Iris pigment epithelial cell (primary cell): ENCODE results near the gene SOBP.
A peak's percentile ranks its signal among the peaks of the same experiment; 100 is the strongest.

Experiments used
- DNase-seq: peaks from one replicate; pipeline ENCODE4 v3.0.0-alpha.2; 2011; ENCODE audit warnings: low read depth

The SOBP gene

GRCh38 chr6:107616775-107617174 lies 126.9 kb downstream of the SOBP start:
- DNase-seq = no peak

DNA sequence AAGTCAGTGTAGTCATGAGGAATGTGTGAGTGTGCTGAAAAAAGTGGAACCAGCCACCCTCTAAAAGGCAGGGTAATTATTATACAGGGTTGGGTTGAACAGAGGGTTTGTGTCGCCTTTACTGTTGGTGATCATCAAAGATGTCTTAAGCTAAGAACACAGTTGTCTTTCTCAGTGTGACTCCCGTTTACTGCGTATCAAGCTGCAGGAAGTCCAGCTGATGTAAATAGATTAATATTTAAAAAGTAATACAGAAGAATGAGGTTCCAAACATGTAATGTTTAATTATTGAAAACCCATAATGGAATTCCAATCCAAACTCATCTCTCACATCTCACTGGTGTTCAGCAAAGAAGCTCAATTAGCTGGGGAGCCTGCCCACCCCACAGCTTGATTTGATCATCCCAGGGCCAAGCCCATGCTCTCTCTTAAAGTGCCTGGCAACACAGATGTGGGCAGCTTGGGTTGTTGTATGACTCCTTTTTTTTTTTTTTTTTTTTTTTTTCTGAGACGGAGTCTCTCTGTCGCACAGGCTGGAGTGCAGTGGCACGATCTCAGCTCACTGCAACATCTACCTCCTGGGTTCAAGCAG lies 127.5 kb downstream of the SOBP start:
- DNase-seq = no peak

DNA sequence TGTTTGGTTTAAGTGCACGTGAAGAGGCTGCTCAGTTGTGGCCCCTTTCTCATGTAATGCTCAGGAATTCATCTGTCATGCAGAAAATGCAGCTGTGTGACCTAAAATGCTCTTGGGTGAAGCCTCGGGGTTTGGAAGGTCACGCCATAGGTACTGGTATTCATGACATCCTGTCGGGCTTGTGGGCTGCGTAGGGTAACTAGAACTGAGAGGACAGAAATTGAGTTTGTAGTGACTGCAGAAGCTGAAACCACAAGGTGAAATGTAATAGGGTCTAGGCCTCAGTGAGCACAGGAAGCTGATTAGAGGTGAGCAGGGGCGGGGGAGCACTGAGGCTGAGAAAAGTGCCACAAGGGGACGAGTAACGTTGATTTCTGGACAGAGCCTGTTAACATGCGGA lies 128.8 kb downstream of the SOBP start:
- no peak for DNase-seq

- peak; percentile 36 for DNase-seq
Measured at GRCh38 chr6:107620732-107621131, 130.8 kb downstream of the SOBP start.

- no peak for DNase-seq
Measured at GRCh38 chr6:107621229-107621937, 131.5 kb downstream of the SOBP start.

- DNase-seq = no peak
Measured at GRCh38 chr6:107622269-107622668, 132.4 kb downstream of the SOBP start.

DNA sequence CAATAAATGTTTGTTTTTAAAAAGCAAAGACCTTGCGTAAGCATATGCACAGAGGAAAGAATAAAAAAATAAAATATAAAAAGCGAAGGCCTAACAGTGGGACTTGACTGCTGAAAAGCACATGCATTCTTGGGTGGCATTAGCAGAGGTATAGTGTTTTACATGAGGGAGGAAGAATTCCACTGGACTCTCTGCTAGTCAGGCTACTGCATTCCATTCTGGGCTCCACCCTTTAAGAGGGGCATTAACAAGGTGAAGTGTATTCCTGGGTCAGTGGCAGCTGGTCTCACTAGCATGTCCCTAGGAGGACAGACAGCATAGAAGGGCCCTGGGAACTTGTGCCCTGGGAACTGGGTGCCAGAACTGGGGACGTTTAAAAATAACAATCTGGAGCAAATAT lies 134.1 kb downstream of the SOBP start:
- DNase-seq = no peak

DNA sequence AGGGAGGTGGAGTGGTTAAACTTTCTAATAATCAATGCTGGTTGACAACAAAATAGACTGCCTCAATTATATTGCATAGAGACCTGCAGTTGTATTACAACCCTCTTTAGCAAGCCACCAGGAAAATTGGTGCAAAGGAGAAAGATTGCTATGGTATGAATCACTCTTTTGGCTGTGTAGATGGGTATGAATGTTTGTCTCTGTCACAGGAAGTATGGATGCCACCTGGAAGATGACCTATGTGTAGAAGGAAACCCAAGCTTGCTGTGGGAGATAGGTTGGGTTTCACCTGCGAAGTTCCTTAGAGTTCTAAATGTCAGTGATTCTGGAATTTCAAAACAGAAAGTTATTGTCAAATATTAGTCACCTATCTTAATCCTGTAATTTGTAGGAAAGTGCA lies 134.6 kb downstream of the SOBP start:
- DNase-seq = peak; percentile 21

DNA sequence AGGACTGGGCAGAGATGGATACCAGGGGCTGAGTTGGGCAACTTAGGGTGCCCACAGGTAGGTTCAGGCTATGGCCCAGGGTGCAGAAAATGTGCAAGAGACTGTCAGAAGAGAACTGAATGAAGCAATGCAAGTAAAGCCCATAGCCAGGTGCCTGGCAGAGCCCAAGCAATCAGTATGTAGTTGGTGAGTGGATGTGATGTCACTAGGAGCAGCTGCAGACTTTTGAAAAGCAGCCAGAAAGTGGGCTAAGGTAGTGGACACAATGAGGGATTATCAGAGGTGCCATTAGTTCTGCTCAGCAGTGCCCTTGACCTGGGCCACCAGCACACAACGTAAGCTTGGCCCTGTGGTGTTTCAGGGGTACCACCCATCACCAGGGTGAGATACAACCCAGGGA lies 135.3 kb downstream of the SOBP start:
- DNase-seq = no peak

DNA sequence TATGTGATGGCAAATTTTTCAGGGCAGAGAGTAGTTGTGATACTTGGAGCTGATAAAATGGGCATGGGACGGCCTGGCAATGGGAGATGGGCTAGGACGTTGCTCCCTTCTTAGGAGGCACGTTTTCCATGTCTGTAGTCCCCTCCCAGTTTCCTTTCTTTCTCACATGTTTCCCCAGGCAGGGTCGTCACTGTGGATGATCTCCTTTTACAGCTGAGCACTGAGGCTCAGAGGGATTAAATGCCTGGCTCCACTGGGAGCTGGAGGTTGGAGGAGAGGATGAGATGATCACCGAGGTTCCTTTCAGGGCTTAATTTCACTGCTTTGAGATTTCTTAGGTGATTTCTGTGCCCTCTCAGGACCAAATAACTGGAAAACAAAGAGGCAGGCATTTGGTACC lies 136.7 kb downstream of the SOBP start:
- DNase-seq = no peak

- no peak for DNase-seq
Measured at GRCh38 chr6:107627969-107628368, 138.1 kb downstream of the SOBP start.

DNA sequence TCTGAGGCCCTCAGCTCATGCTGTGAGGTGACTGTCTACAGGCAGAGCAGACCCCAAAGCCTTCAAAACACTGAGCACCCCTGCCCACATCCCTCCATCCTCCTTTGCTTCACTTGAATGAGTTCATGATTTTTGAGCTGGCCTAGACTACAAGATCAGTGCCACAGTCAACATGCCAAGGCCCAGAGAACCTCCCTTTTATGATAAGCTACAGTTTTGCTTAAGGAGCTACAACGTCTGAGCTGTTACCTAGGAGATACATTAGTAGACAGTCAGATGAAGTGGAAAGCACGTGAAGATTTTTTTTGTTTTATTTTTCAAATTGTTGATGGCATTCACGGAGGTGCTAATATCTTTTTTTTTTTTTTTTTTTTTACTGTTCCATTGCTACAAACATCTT lies 139.0 kb downstream of the SOBP start:
- DNase-seq = no peak

GRCh38 chr6:107629548-107630129 lies 139.7 kb downstream of the SOBP start:
- peak; percentile 10 for DNase-seq

DNA sequence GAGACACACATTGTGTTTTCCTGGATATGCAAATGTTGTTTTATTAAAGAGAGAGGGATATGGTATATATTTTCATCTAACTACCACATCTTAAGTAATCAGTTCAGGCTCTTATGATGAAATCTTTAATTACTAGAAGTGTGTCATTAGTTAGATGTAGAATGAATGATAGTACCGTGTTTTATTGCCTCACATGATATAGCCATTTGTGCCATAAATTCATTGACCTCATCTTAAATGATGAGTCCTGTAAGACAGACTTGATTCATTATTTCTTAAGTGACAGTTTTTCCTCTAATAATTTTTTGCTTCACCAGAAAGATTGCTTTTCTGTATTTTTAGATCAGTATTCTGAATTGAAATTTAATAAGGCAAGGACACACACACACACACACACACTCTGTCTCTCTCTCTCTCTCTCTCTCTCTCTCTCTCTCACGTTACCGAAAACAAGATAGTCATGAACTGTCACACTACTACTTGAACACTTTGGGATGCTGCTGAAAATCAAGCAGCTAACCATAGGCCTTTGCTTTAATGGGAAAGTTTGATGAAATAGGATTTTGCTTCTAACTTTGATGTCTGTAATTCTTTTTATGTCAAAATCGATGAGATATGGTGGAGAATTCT lies 140.5 kb downstream of the SOBP start:
- no peak for DNase-seq

GRCh38 chr6:107632381-107633136 lies 142.6 kb downstream of the SOBP start:
- DNase-seq = no peak

- no peak for DNase-seq
Measured at GRCh38 chr6:107633680-107634323, 143.9 kb downstream of the SOBP start.

DNA sequence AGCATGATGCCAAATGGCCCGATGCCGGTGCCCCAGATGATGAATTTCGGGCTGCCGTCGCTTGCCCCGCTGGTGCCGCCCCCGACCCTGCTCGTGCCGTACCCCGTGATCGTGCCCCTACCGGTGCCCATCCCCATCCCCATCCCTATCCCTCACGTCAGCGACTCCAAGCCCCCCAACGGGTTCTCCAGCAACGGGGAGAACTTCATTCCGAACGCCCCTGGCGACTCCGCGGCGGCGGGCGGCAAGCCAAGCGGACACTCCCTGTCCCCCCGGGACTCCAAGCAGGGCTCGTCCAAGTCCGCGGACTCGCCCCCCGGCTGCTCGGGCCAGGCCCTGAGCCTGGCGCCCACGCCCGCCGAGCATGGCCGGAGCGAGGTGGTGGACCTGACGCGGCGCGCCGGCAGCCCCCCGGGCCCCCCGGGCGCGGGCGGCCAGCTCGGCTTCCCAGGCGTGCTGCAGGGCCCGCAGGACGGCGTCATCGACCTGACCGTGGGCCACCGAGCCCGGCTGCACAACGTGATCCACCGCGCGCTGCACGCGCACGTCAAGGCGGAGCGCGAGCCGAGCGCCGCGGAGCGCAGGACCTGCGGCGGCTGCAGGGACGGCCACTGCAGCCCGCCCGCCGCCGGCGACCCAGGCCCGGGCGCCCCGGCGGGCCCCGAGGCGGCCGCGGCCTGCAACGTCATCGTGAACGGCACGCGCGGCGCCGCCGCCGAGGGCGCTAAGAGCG lies 144.6 kb downstream of the SOBP start:
- no peak for DNase-seq

GRCh38 chr6:107635057-107635515 lies 145.2 kb downstream of the SOBP start:
- DNase-seq = no peak

DNA sequence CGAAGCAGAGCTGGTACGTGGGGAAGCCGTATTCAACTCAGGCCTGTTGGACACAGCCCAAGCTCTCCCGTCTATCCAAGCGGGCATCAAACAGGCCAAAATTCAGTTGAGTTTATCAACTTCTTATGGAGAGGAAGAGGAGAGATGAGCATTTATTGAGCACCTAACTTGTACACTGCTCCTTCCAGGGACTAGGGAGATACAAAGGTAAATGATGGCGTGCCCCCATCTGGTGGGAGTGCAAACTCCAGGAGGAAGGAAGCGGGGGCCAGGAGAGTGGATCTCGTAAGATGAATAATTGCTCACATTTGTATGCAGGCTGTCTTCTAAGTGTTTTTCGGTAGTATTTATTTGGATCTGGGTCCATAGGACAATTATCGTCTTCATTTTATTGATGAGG lies 146.6 kb downstream of the SOBP start:
- no peak for DNase-seq

DNA sequence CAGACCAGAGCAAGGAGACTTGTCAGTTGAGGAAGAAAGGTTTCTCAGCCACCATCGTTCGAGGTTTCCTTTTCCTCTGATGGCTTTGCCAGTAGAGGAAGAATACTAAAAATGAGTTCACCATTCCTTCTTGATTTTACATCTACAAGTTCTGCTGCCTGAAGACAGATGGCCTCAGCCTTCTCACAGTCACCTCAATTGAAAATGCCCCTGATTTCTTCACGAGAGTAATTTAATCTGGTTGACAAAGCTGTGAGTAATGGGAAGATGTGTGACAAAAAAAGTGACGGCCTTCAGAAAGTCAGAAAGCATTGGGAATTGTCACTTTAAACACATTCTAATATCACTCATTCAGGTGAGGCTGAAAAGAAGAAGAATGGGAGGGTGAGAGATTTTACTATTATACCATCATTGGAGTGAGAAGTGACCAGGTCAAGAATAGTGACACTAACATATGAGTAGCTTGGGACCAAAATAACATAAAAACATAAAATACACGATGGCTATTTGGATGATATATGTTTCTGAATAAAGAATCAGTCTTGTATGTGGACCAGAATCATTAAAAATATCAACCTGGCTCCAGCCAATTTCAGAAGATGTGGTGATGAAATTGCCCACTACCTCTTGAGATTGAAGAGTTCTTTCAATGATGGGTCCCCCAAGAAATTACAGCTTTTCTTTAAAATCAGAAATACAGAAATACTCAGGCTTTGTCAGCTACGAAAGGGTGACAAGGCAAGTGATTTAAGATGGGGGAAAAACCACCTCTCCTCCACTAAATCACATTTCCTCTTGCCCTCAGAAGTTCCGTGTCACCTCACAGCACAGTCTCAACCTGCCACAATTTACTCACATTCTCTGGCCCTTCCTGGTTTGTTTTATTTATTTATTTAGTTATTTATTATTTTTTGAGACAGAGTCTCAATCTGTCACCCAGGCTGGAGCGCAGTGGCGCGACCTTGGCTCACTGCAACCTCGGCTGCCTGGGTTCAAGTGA lies 147.7 kb downstream of the SOBP start:
- DNase-seq = no peak
